T-helper 2 cell treated with Interferon-gamma antibody and Interleukin-4, amounts not matched to agents 5 μg/mL and 100 μg/mL, for 36 hours (primary cell): ENCODE data around the gene RPL35A.
"Not testable (repeated sequence)": the region's sequence is repeated elsewhere in the genome, so short reads cannot be mapped to it uniquely, and the experiment has no call there.

ENCODE experiments used
- DNase-seq: peaks from one replicate; pipeline ENCODE4 v3.0.0; 2021; ENCODE audit warnings: low spot score
- H3K27ac Mint-ChIP-seq: one replicate; pipeline ENCODE4 v1.8.0; 2021; ENCODE audit warnings: mild to moderate bottlenecking, mixed read lengths
- H3K27me3 Mint-ChIP-seq: one replicate; pipeline ENCODE4 v1.8.0; 2021; ENCODE audit warnings: low read depth, mixed read lengths
- H3K36me3 Mint-ChIP-seq: one replicate; pipeline ENCODE4 v1.8.0; 2021; ENCODE audit warnings: low read depth, mixed read lengths
- H3K4me1 Mint-ChIP-seq: one replicate; pipeline ENCODE4 v1.8.0; 2021; ENCODE audit warnings: low read depth, mixed read lengths
- H3K4me3 Mint-ChIP-seq: one replicate; pipeline ENCODE4 v1.8.0; 2022; ENCODE audit warnings: mild to moderate bottlenecking, moderate library complexity, mixed read lengths
- H3K9me3 Mint-ChIP-seq: one replicate; pipeline ENCODE4 v1.8.0; 2021; ENCODE audit warnings: mixed read lengths

The RPL35A gene

GRCh38 chr3:197949778-197950676 lies at the start of gene RPL35A:
Gene RPL35A, plus strand, starts transcription at chr3:197950190. Its CDS starts 778 bp downstream, at chr3:197950968.
- DNase-seq = peak; percentile 81
- H3K27ac Mint-ChIP-seq = peak within 1 kb of the TSS; percentile 95
- H3K27me3 Mint-ChIP-seq = no peaks in the 10 kb centered on the region
- H3K9me3 Mint-ChIP-seq = no peaks in the 10 kb centered on the region
- H3K36me3 Mint-ChIP-seq = peaks cover 44% of the 10 kb centered on the region
- peaks cover 32% of the 10 kb centered on the region for H3K4me1 Mint-ChIP-seq
- peak within 1 kb of the TSS; percentile 97 for H3K4me3 Mint-ChIP-seq

- Mint-ChIP-seq H3K9me3 (no peaks in the 10 kb centered on the region), H3K4me3 (no peak overlapping the region), H3K36me3 (no peaks in the 10 kb centered on the region), H3K27me3 (no peaks in the 10 kb centered on the region), H3K27ac (no peak overlapping the region), H3K4me1 (peaks cover 5% of the 10 kb centered on the region)
- no peak for DNase-seq
Observed at GRCh38 chr3:197901626-197902025, 48.4 kb upstream of the RPL35A start.

DNA sequence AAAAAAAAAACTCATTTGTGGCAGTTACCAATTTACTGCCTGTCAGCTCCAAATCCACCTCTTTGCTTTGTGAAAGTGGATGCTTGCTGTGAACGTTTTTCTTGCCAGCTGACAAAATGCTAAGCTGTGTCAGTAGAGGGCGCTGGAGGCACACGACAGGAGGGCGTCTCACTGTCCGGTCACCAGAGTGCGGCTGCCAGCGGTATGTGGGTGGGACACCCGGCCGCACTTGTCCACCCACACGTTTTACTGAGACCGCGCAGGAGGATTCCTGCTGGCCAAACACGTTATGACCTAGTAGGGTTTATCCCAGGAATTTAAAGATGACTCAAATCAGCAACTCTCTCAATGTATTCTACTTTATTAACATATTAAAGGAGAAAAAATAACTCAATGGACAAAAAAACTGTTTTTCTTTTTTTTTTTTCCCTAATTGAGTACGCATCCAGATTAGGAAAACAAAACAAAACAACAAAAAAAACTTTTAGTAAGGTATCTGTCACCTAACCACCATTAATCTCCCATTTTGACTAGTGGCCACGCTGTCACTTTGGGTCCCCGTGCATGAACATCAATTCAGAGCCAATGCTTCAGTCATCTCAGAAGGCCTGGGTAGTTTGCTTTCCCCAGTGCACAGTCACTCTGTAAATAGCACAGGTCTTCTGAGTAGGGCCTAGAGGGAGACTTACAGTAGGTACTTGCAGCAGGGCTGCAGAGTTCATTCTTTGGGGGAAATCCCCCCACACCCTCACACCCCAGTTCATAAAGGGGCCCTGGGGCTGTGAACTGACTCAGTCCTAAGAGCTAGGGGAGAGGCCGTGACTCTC lies 43.8 kb upstream of the RPL35A start:
- DNase-seq = peak; percentile 88
- no peaks in the 10 kb centered on the region for H3K9me3 Mint-ChIP-seq
- no peak overlapping the region for H3K27ac Mint-ChIP-seq
- H3K27me3 Mint-ChIP-seq = no peaks in the 10 kb centered on the region
- peaks cover 6% of the 10 kb centered on the region for H3K4me1 Mint-ChIP-seq
- H3K4me3 Mint-ChIP-seq = no peak overlapping the region
- H3K36me3 Mint-ChIP-seq = no peaks in the 10 kb centered on the region

GRCh38 chr3:197906850-197907187 lies 43.2 kb upstream of the RPL35A start:
- peak overlapping the region; percentile 50 for H3K27ac Mint-ChIP-seq
- H3K9me3 Mint-ChIP-seq = no peaks in the 10 kb centered on the region
- peaks cover 6% of the 10 kb centered on the region for H3K4me1 Mint-ChIP-seq

GRCh38 chr3:197907196-197907595 lies 42.8 kb upstream of the RPL35A start:
- Mint-ChIP-seq H3K27ac (no peak overlapping the region), H3K4me1 (peaks cover 6% of the 10 kb centered on the region), H3K4me3 (no peak overlapping the region), H3K27me3 (no peaks in the 10 kb centered on the region), H3K9me3 (no peaks in the 10 kb centered on the region), H3K36me3 (no peaks in the 10 kb centered on the region)
- no peak for DNase-seq

More at GRCh38 chr3:197906850-197907187, 43.2 kb upstream of the RPL35A start:
- H3K4me3 Mint-ChIP-seq = no peak overlapping the region
- H3K27me3 Mint-ChIP-seq = no peaks in the 10 kb centered on the region
- no peak for DNase-seq
- no peaks in the 10 kb centered on the region for H3K36me3 Mint-ChIP-seq

DNA sequence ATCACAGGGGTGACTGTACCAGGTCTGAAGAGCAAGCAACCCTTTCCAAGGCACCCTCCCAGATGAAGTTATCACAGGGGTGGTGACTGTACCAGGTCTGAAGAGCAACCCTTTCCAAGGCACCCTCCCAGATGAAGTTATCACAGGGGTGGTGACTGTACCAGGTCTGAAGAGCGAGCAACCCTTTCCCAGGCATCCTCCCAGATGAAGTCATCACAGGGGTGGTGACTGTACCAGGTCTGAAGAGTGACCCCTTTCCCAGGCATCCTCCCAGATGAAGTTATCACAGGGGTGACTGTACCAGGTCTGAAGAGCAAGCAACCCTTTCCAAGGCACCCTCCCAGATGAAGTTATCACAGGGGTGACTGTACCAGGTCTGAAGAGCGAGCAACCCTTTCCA lies 41.4 kb upstream of the RPL35A start:
- not testable (repeated sequence) for H3K36me3 Mint-ChIP-seq, H3K9me3 Mint-ChIP-seq, H3K27me3 Mint-ChIP-seq, H3K4me1 Mint-ChIP-seq, H3K27ac Mint-ChIP-seq, DNase-seq, H3K4me3 Mint-ChIP-seq

- H3K27me3 Mint-ChIP-seq = no peaks in the 10 kb centered on the region
- H3K4me3 Mint-ChIP-seq = no peak overlapping the region
- no peak overlapping the region for H3K27ac Mint-ChIP-seq
- H3K9me3 Mint-ChIP-seq = no peaks in the 10 kb centered on the region
- H3K4me1 Mint-ChIP-seq = peaks cover 6% of the 10 kb centered on the region
- H3K36me3 Mint-ChIP-seq = no peaks in the 10 kb centered on the region
- DNase-seq = no peak
Observed at GRCh38 chr3:197908957-197909701, 40.9 kb upstream of the RPL35A start.

GRCh38 chr3:197912741-197913476 lies 37.1 kb upstream of the RPL35A start:
- Mint-ChIP-seq H3K27me3 (no peaks in the 10 kb centered on the region), H3K4me1 (no peaks in the 10 kb centered on the region), H3K36me3 (no peaks in the 10 kb centered on the region), H3K27ac (no peak overlapping the region), H3K4me3 (no peak overlapping the region), H3K9me3 (no peaks in the 10 kb centered on the region)
- DNase-seq = no peak

GRCh38 chr3:197913641-197914380 lies 36.2 kb upstream of the RPL35A start:
- H3K27ac Mint-ChIP-seq = no peak overlapping the region
- no peak overlapping the region for H3K4me3 Mint-ChIP-seq
- no peaks in the 10 kb centered on the region for H3K27me3 Mint-ChIP-seq
- no peak for DNase-seq
- H3K4me1 Mint-ChIP-seq = no peaks in the 10 kb centered on the region
- no peaks in the 10 kb centered on the region for H3K9me3 Mint-ChIP-seq
- no peaks in the 10 kb centered on the region for H3K36me3 Mint-ChIP-seq

- H3K4me3 Mint-ChIP-seq, H3K36me3 Mint-ChIP-seq, H3K4me1 Mint-ChIP-seq, H3K27ac Mint-ChIP-seq, H3K27me3 Mint-ChIP-seq, H3K9me3 Mint-ChIP-seq: not testable (repeated sequence)
- peak; percentile 9 for DNase-seq
Observed at GRCh38 chr3:197921429-197922275, 28.3 kb upstream of the RPL35A start.

DNA sequence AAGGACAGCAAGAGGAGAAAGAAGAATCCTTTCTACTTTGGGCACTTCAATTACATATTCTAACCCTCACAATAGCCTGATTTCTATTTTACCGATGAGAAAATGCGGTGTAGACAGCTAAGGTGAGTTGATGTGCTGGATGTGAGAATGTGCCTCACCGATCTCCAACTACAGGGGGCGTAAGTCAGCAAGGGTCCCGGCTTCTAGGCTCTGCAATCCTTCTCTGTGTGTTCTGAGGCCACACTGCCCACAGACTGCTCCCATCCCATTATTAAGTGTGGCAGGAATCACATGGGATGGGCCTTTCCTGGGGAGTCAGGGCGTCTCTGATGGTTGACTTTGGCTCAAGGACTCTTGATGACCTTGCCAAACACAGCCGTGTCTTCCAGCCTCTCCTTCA lies 23.6 kb upstream of the RPL35A start:
- Mint-ChIP-seq H3K4me3 (no peak overlapping the region), H3K9me3 (peaks cover 5% of the 10 kb centered on the region), H3K27ac (no peak overlapping the region), H3K36me3 (peaks cover 12% of the 10 kb centered on the region), H3K27me3 (no peaks in the 10 kb centered on the region), H3K4me1 (peaks cover 2% of the 10 kb centered on the region)
- no peak for DNase-seq

DNA sequence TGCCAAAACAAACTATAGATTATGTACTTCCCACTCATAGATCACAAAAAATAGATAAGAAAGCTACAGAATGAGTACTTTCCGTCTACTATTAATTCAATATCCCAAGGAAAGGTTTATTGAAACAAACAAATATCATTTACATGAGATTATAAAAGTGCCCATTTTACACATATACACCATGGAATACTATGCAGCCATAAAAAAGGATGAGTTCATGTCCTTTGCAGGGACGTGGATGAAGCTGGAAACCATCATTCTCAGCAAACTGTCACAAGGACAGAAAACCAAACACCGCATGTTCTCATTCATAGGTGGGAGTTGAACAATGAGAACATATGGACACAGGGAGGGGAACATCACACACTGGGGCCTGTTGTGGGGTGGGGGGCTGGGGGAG lies 22.4 kb upstream of the RPL35A start:
- H3K9me3 Mint-ChIP-seq, H3K4me3 Mint-ChIP-seq, H3K4me1 Mint-ChIP-seq, DNase-seq, H3K27ac Mint-ChIP-seq, H3K36me3 Mint-ChIP-seq, H3K27me3 Mint-ChIP-seq: not testable (repeated sequence)
